Measurements from ENCODE around the gene ARHGEF19.
"Not testable (repeated sequence)": the region's sequence is repeated elsewhere in the genome, so short reads cannot be mapped to it uniquely, and the experiment has no call there.

The ARHGEF19 gene

GRCh38 chr1:16243936-16244649, 31.6 kb upstream of the ARHGEF19 start:
- peak; percentile 39 for DNase-seq

- DNase-seq: no peak
These were observed 30.8 kb upstream of the ARHGEF19 start for GRCh38 chr1:16243215-16243610.

GRCh38 chr1:16242556-16243214, 30.2 kb upstream of the ARHGEF19 start:
- no peak for DNase-seq

GRCh38 chr1:16241221-16241708, 28.8 kb upstream of the ARHGEF19 start:
- DNase-seq: no peak

- no peak for DNase-seq
These were observed 27.6 kb upstream of the ARHGEF19 start for GRCh38 chr1:16239972-16240491.

GRCh38 chr1:16237343-16237830, 24.9 kb upstream of the ARHGEF19 start:
- no peak for DNase-seq

GRCh38 chr1:16236511-16237342, 24.3 kb upstream of the ARHGEF19 start, which contains the start of gene CPLANE2:
CPLANE2 (minus strand) TSS chr1:16237183; CDS start chr1:16236742, 441 bp downstream.
- DNase-seq: peak; percentile 93

GRCh38 chr1:16235944-16236510, 23.6 kb upstream of the ARHGEF19 start:
- peak; percentile 15 for DNase-seq

GRCh38 chr1:16235347-16235746, 22.9 kb upstream of the ARHGEF19 start:
- DNase-seq: no peak

- DNase-seq: no peak
These were observed 21.0 kb upstream of the ARHGEF19 start for GRCh38 chr1:16233431-16233830.

- no peak for DNase-seq
These were observed 19.9 kb upstream of the ARHGEF19 start for GRCh38 chr1:16232316-16232710.

- no peak for DNase-seq
These were observed 19.2 kb upstream of the ARHGEF19 start for GRCh38 chr1:16231331-16232315.

GRCh38 chr1:16230744-16231143, 18.3 kb upstream of the ARHGEF19 start:
- no peak for DNase-seq

GRCh38 chr1:16229976-16230740, 17.7 kb upstream of the ARHGEF19 start:
- DNase-seq: no peak

- no peak for DNase-seq
These were observed 14.2 kb upstream of the ARHGEF19 start for GRCh38 chr1:16226490-16227179.

GRCh38 chr1:16226129-16226489, 13.7 kb upstream of the ARHGEF19 start:
- DNase-seq: no peak

GRCh38 chr1:16224472-16224871, 12.0 kb upstream of the ARHGEF19 start:
- DNase-seq: no peak

GRCh38 chr1:16222716-16223115, 10.3 kb upstream of the ARHGEF19 start:
- not testable (repeated sequence) for DNase-seq

- DNase-seq: no peak
These were observed 9.0 kb upstream of the ARHGEF19 start for GRCh38 chr1:16221499-16221898.

- DNase-seq: no peak
These were observed 7.6 kb upstream of the ARHGEF19 start for GRCh38 chr1:16219968-16220500.
